K562 treated with DMSO at 1 percent for 12 hours (cell line): ENCODE measurements around the gene VWA5B1. TPM values are rescaled to one million over a fixed set of nuclear protein-coding genes. Genes with fewer than 3 reads are reported as not detected.

Source experiments
- total RNA-seq: library from RNA; unstranded; fragments of 300-600 nt; gene quantifications from 2 replicates; pipeline ENCODE4 v1.2.3, GENCODE V29; 2022; ENCODE audit not compliant: insufficient read depth

VWA5B1 gene, protein sequence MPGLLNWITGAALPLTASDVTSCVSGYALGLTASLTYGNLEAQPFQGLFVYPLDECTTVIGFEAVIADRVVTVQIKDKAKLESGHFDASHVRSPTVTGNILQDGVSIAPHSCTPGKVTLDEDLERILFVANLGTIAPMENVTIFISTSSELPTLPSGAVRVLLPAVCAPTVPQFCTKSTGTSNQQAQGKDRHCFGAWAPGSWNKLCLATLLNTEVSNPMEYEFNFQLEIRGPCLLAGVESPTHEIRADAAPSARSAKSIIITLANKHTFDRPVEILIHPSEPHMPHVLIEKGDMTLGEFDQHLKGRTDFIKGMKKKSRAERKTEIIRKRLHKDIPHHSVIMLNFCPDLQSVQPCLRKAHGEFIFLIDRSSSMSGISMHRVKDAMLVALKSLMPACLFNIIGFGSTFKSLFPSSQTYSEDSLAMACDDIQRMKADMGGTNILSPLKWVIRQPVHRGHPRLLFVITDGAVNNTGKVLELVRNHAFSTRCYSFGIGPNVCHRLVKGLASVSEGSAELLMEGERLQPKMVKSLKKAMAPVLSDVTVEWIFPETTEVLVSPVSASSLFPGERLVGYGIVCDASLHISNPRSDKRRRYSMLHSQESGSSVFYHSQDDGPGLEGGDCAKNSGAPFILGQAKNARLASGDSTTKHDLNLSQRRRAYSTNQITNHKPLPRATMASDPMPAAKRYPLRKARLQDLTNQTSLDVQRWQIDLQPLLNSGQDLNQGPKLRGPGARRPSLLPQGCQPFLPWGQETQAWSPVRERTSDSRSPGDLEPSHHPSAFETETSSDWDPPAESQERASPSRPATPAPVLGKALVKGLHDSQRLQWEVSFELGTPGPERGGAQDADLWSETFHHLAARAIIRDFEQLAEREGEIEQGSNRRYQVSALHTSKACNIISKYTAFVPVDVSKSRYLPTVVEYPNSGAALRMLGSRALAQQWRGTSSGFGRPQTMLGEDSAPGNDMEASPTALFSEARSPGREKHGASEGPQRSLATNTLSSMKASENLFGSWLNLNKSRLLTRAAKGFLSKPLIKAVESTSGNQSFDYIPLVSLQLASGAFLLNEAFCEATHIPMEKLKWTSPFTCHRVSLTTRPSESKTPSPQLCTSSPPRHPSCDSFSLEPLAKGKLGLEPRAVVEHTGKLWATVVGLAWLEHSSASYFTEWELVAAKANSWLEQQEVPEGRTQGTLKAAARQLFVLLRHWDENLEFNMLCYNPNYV
- total RNA-seq = not detected in 2 replicates

DNA sequence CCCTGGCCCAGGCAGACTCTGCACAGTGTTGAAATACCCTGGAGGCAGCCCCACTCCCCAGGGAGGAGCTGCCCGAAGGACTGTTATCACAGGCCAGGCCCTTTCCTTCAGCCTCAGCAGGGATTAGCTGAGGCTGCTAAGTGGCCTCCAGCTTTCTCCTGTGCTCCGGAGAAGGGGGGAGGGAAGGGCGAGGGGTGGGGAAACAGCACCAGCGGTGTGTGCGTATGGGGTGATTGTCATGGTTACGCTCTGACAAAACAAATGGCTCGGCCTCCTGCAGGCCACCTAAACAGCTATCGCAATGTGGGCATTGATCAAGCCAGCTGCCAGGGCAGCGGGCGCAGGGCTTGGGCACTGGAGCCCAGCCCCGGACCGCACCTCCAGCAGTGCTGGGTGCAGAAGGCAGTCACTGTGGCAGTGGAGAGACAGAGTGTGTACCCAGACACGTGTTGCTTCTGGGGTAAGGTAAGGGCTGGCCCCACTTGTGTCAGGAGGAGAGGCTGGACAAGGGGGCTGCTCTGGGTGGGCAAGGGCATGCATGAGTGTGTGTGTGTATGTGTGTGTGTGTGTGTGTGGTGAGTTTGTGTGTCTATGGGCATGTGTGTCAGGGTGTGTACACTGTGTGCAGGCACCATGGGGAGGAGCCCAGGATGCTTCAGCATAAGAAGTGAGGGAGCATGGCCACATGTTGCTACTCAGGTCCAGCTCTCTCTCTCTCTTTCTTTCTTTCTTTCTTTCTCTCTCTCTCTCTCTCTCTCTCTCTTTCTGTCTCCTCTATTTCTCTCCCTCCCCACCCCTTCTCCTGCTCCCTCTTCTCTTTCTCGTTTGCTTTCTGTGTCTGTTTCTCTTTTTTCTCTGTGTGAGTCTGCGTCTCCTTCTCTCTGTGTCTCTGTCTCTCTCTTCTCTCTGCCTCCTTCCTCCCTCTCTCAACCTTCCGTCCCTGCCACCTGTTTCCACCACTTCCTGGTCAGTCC lies at the start of gene VWA5B1:
VWA5B1 (plus strand) TSS at position 252 of the 974 bp plus-strand sequence. CDS start 19,727 bp downstream, outside the sequence.

Other genes with a start within 250 kb of the VWA5B1 start
- not detected in 2 replicates for gene PLA2G5, start 220.7 kb upstream of the VWA5B1 start, total RNA-seq
- not detected in 2 replicates for gene PLA2G2D, start 171.3 kb upstream of the VWA5B1 start, total RNA-seq
- not detected in 2 replicates for gene PLA2G2F, start 151.6 kb upstream of the VWA5B1 start, total RNA-seq
- 5.3 and 9.7 TPM in 2 replicates for gene UBXN10, start 104.8 kb upstream of the VWA5B1 start, total RNA-seq
- gene PLA2G2C, start 104.4 kb upstream of the VWA5B1 start, total RNA-seq = 0.40 and 0.42 TPM in 2 replicates
- 2.1 and 4.0 TPM in 2 replicates for gene CAMK2N1, start 195.3 kb downstream of the VWA5B1 start, total RNA-seq
- 35.5 and 46.3 TPM in 2 replicates for gene MUL1, start 217.3 kb downstream of the VWA5B1 start, total RNA-seq